PC-9 (cell line): ENCODE measurements around the gene CLDN9. TPM values are rescaled to one million over a fixed set of nuclear protein-coding genes. Genes with fewer than 3 reads are reported as not detected.

Experiments
- BruUV-seq: library from RNA; stranded (reverse); fragments of 400-500 nt; replicated peaks from 2 replicates; lab custom pipeline; 2021; lab: Mats Ljungman, UMichigan
- CTCF ChIA-PET: fragments of 300-600 bp; sonication (Branson Sonifier 250); formaldehyde crosslinking; loops from one replicate; lab custom pipeline; 2022; ENCODE audit warnings: antibody characterized with exemption; lab: Charles Lee
- POLR2A ChIA-PET: fragments of 300-600 bp; sonication (Branson Sonifier 250); formaldehyde crosslinking; loops from one replicate; lab custom pipeline; 2022; ENCODE audit warnings: antibody characterized with exemption; ENCODE audit not compliant: unreplicated experiment; lab: Charles Lee
- DNase-seq, 2 experiments: peaks; one replicate each; pipeline versions ENCODE4 v3.0.0 to v3.0.0-alpha.2; 2015 to 2022; ENCODE audit warnings: mixed read lengths in 1 of 2
- H2AFZ ChIP-seq: fragments of 200-600 bp; sonication (generic); 2 replicates; pipeline ENCODE4 v1.8.1; 2017; ENCODE audit warnings: antibody characterized with exemption
- H3F3A ChIP-seq: fragments of 200-600 bp; sonication (generic); 2 replicates; pipeline ENCODE4 v1.8.1; 2017; ENCODE audit warnings: antibody characterized with exemption, mild to moderate bottlenecking, low read depth; ENCODE audit not compliant: insufficient read depth
- H3K27ac ChIP-seq: fragments of 200-600 bp; sonication (generic); 2 replicates; pipeline ENCODE4 v1.6.1; 2016; ENCODE audit warnings: mixed run types
- H3K27me3 ChIP-seq: fragments of 200-600 bp; sonication (generic); 2 replicates; pipeline ENCODE4 v1.6.1; 2016; ENCODE audit warnings: low read depth, mixed run types; ENCODE audit not compliant: insufficient read depth
- H3K36me3 ChIP-seq: fragments of 200-600 bp; sonication (generic); 2 replicates; pipeline ENCODE4 v1.6.1; 2016; ENCODE audit warnings: low read depth, mixed run types
- H3K4me1 ChIP-seq: fragments of 200-600 bp; sonication (generic); replicated peaks from 2 replicates; pipeline ENCODE4 v1.6.1; 2016; ENCODE audit warnings: mixed run types; ENCODE audit not compliant: insufficient read depth
- H3K4me2 ChIP-seq: fragments of 200-600 bp; sonication (generic); 2 replicates; pipeline ENCODE4 v1.6.1; 2017; ENCODE audit warnings: mixed run types
- H3K4me3 ChIP-seq: fragments of 200-600 bp; sonication (generic); 2 replicates; pipeline ENCODE4 v1.6.1; 2016; ENCODE audit warnings: mixed run types
- H3K79me2 ChIP-seq: fragments of 200-600 bp; sonication (generic); 2 replicates; pipeline ENCODE4 v1.6.1; 2017; ENCODE audit warnings: low read depth, mixed run types
- H3K9me2 ChIP-seq: fragments of 200-600 bp; sonication (generic); 2 replicates; pipeline ENCODE4 v1.8.1; 2017; ENCODE audit warnings: mild to moderate bottlenecking; ENCODE audit not compliant: insufficient read depth
- H3K9me3 ChIP-seq: fragments of 200-600 bp; sonication (generic); 2 replicates; pipeline ENCODE4 v1.8.1; 2016; ENCODE audit warnings: low read depth; ENCODE audit not compliant: insufficient read depth
- H4K20me1 ChIP-seq: fragments of 200-600 bp; sonication (generic); 2 replicates; pipeline ENCODE4 v1.8.1; 2017; ENCODE audit not compliant: insufficient read depth
- EZH2 ChIP-seq: fragments of 200-600 bp; sonication (generic); IDR thresholded peaks from 2 replicates; pipeline ENCODE4 v1.8.0; 2017; ENCODE audit warnings: antibody characterized with exemption, low read depth
- intact Hi-C: fragments of 100-400 bp; cut with micrococcal nuclease; formaldehyde crosslinking; loops from one replicate; pipeline ENCODE4 v1.10.0; 2022; ENCODE audit not compliant: unreplicated experiment
- total RNA-seq: library from RNA; stranded (reverse); gene quantifications from 2 replicates; pipeline ENCODE4 v1.2.3, GENCODE V29; 2021
- TF ChIP-seq, protein P1 (sequence below): fragments of 200-600 bp; sonication (generic); conservative IDR thresholded peaks from 2 replicates; pipeline ENCODE4 v1.6.1; 2017; ENCODE audit warnings: mixed run types, antibody characterized with exemption, mild to moderate bottlenecking, moderate library complexity

CLDN9 gene
- total RNA-seq, 1 experiment from 2014 or later: 16.4 TPM

GRCh38 chr16:3007059-3007956 lies 5.4 kb upstream of the CLDN9 start:
- intact Hi-C loops: no loop called here
- no peaks in the 10 kb centered on the region for H4K20me1 ChIP-seq
- H3K27me3 ChIP-seq: no peaks in the 10 kb centered on the region
- CTCF ChIA-PET: interaction anchor here (0.5 to 1.1 kb wide), 4 partner anchors 14 to 21 kb away, joined by 3 to 6 read pairs (median 3); no protein-coding TSS in a partner anchor
- H3K4me1 ChIP-seq: peaks cover 65% of the 10 kb centered on the region
- no peaks in the 10 kb centered on the region for H3K36me3 ChIP-seq
- POLR2A ChIA-PET: interaction anchor here (0.6 kb wide), 1 partner anchor 16 kb away, joined by 3 read pairs; no protein-coding TSS in a partner anchor
- TF ChIP-seq EZH2: no peak
- TF ChIP-seq, protein P1, sequence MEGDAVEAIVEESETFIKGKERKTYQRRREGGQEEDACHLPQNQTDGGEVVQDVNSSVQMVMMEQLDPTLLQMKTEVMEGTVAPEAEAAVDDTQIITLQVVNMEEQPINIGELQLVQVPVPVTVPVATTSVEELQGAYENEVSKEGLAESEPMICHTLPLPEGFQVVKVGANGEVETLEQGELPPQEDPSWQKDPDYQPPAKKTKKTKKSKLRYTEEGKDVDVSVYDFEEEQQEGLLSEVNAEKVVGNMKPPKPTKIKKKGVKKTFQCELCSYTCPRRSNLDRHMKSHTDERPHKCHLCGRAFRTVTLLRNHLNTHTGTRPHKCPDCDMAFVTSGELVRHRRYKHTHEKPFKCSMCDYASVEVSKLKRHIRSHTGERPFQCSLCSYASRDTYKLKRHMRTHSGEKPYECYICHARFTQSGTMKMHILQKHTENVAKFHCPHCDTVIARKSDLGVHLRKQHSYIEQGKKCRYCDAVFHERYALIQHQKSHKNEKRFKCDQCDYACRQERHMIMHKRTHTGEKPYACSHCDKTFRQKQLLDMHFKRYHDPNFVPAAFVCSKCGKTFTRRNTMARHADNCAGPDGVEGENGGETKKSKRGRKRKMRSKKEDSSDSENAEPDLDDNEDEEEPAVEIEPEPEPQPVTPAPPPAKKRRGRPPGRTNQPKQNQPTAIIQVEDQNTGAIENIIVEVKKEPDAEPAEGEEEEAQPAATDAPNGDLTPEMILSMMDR: no peak
- no peak for DNase-seq
- no TSS peak for BruUV-seq
- no peaks in the 10 kb centered on the region for H3K9me3 ChIP-seq
- H2AFZ ChIP-seq: no peak overlapping the region
- H3K9me2 ChIP-seq: no peaks in the 10 kb centered on the region
- H3K79me2 ChIP-seq: peaks cover 12% of the 10 kb centered on the region; the same call in 1 of the 2 replicates
- H3K4me3 ChIP-seq: no peak overlapping the region
- peaks cover 54% of the 10 kb centered on the region for H3F3A ChIP-seq
- H3K27ac ChIP-seq: no peak overlapping the region
- peak overlapping the region; percentile 72 for H3K4me2 ChIP-seq

DNA sequence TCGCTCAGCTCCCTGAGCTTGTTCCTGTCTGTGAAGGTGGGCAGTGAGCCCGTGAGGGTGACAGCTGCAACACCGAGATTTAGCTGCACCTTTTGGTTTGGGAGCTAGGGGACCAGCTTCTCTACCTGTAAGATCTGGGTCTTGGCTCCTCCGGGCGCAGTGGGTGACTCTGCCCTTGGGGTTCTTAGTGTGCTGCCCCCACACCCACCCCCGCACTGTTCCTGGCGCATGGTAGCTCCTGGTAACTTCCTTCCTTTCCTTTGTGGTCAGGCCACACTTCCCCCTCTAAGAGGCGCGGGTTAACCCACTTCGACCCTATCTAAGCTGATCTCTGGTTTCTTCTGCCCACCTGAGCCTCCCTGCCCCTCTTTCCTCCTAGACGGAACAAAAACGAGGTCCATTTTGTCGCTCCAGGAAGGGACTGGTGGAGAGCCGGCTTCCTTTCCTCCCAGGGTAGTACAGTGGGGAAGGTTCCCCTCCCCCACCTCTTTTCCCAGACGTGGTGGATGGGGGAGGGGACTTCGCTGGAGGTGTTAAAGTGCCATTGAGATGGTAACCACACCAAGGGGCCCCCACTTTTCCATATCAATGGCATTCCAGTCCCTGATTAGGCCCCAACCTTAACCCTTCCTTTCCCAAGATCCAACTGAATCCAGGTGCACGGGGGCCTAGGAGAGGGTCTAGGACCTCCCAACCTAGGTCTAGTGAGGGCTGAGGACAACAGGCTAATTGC lies 4.6 kb upstream of the CLDN9 start:
- ChIA-PET POLR2A (interaction anchor here (0.6 kb wide), 1 partner anchor 15 kb away, joined by 3 read pairs; no protein-coding TSS in a partner anchor), CTCF (interaction anchor here (0.7 to 1.1 kb wide), 2 partner anchors 13 to 16 kb away, joined by 3 to 6 read pairs; no protein-coding TSS in a partner anchor)
- no TSS peak for BruUV-seq
- Histone ChIP-seq H3K4me2 (peak overlapping the region; percentile 72), H3K27ac (peak overlapping the region; percentile 67), H3K36me3 (no peaks in the 10 kb centered on the region), H3K27me3 (no peaks in the 10 kb centered on the region), H3K9me2 (no peaks in the 10 kb centered on the region), H3K79me2 (peaks cover 12% of the 10 kb centered on the region; the same call in 1 of the 2 replicates), H3K9me3 (no peaks in the 10 kb centered on the region), H3K4me3 (no peak overlapping the region), H3F3A (peaks cover 62% of the 10 kb centered on the region), H2AFZ (no peak overlapping the region), H3K4me1 (peaks cover 74% of the 10 kb centered on the region), H4K20me1 (no peaks in the 10 kb centered on the region)
- intact Hi-C loops: no loop called here
- DNase-seq: no peak
- TF ChIP-seq, protein P1: no peak
- no peak for TF ChIP-seq EZH2

GRCh38 chr16:3008690-3009037 lies 4.1 kb upstream of the CLDN9 start:
- Histone ChIP-seq H3F3A (peaks cover 67% of the 10 kb centered on the region), H3K27ac (peak overlapping the region; percentile 67), H2AFZ (no peak overlapping the region), H3K4me3 (no peak overlapping the region), H3K27me3 (no peaks in the 10 kb centered on the region), H3K36me3 (no peaks in the 10 kb centered on the region), H3K4me1 (peaks cover 79% of the 10 kb centered on the region), H3K4me2 (peak overlapping the region; percentile 72), H3K9me3 (no peaks in the 10 kb centered on the region), H3K79me2 (peaks cover 12% of the 10 kb centered on the region; the same call in 1 of the 2 replicates), H4K20me1 (no peaks in the 10 kb centered on the region), H3K9me2 (no peaks in the 10 kb centered on the region)
- no TSS peak for BruUV-seq
- intact Hi-C loops: no loop called here
- DNase-seq: no peak
- ChIA-PET CTCF (no interaction called here), POLR2A (no interaction called here)
- TF ChIP-seq EZH2: no peak
- TF ChIP-seq, protein P1: no peak
